HG03460 (cell line): Measurements from ENCODE around the gene PEAK3.

ENCODE experiments used
- ATAC-seq: cut with Tn5 transposase; IDR thresholded peaks from one replicate; pipeline ENCODE4 v1.9.1; 2021; ENCODE audit not compliant: unreplicated experiment

PEAK3 gene

DNA sequence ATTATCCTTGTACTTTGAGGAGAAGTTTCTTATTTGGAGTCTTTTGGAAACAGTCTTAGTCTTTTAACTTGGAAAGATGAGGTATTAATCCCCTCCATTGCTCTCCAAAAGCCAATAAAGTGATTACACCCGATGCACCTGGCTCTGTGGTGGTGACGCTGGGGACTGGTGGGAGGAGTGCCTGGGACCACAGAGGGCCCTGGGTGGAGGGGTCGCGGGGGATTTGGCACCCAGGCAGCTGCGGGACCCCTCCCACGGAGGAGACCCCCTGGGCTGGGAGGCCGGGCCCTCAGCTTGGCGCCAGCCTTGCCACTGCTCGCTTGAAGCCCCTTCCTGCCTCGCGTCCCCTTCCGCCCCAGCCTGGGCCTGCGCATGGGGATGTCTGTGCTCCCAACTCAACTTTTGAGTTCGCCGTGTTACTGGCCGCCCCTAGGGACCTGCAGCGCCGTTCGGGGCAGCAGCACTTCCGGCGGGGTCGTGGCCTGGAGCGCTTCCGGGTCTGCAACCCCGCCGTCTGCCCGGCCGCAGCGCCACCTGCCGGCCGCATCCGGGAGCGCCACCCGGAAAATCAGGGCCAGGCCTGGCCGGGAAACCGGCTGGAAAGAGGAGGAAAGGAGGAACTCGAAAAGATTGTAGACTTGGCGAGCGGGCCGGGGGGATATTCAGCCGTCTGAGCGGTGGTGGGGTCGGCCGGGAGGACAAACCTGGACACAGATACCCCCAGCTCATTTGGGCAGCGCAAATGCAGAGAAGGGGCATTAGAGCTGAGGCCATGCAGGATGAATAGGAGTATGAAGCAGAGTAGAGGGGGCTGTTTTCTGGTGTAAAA, 8.4 kb downstream of the PEAK3 start:
- ATAC-seq = peak; percentile 32

- no peak for ATAC-seq
Observed at GRCh38 chr19:2271234-2272103, 10.5 kb downstream of the PEAK3 start.

GRCh38 chr19:2270423-2271233, 11.3 kb downstream of the PEAK3 start:
- ATAC-seq = no peak

DNA sequence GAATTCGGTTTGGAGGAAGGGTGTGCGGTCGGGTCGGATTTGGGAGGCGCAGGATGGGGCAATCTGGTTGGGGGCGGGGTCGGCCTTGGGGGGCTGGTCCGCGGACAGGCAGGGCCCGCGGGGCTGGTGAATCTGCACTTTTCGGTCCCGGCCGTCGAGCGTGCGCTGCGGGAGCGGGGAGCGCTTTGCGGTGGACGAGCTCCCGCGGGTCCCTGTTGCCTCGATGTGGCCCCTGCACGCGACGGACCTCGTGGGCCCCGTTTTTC, 11.9 kb downstream of the PEAK3 start:
- no peak for ATAC-seq

DNA sequence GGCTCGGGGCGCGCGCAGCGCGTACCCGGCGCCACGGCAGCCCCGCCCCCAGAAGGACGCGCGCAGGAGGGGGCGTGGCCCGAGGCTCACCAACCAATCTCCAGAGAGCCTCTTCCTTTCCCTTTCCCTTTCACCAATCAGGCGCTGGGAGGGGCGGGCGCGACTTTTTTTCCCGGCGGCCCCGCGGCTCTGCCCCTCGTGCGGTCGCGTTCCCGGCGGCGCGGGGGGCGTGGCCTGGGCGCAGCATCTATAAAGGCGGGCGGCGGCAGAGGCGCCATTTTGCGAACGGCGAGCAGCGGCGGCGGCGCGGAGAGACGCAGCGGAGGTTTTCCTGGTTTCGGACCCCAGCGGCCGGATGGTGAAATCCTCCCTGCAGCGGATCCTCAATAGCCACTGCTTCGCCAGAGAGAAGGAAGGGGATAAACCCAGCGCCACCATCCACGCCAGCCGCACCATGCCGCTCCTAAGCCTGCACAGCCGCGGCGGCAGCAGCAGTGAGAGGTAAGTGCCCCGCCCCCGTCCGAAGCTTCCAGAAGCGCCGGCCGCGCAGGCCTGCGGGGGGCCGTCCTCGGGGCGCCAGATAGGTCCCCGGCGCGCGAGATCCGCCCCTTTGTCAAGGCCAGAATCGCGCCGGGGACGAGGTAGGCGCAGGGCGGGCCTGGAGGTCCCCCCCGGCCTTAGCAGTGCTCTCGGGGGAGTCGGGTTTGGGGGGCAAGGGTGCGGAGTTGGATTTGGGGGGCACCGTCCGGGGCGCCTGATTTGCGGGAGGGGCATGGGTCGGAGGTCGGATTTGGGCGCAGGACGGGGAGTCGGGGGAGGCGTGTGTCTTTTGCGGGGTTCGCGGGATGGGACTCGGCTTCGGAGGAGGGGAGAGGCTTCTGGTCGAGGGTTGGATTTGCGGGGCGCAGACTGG, 12.5 kb downstream of the PEAK3 start:
- ATAC-seq = peak; percentile 52

DNA sequence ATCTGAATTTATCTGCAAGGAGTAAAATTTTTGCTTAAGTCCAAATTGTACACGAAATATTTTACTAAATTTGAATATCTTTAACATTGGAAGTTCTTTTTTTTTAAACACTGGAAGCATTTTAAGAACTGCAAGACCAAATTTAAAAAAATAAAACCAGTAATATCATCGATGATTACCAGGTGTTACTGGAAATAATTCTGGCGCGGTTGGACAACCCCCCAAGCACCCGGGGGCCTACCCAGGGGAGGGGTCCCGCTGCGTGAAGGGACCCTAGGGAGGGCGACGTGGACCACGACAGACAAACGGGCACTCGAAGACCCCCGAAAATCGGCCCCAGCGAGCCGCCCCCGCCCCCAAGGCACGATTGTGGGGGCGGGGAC, 13.1 kb downstream of the PEAK3 start:
- no peak for ATAC-seq

GRCh38 chr19:2268480-2268830, 13.5 kb downstream of the PEAK3 start:
- ATAC-seq = no peak

GRCh38 chr19:2266183-2266993, 15.6 kb downstream of the PEAK3 start:
- ATAC-seq = no peak

GRCh38 chr19:2261438-2262172, 20.4 kb downstream of the PEAK3 start:
- no peak for ATAC-seq

DNA sequence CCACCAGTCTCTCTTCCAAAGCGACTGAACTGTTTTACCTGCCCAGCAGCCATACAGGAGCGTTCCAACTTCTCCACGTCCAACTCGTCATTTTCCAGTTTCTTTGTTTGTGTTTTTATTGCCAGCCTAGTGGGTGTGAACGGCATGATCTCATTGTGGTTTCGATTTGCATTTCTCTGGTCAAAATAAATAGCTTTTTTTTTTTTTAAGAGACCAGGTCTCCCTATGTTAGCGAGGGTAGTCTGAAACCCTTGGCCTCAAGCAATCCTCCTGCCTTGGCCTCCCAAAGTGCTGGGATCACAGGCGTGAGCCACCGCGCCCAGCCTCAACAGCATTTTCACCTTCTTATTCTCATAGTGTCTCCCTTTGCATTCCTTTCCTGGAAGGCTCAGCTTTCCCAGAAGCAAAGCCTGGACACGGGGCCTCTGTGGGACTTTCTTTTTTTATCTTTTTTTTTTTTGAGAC, 21.6 kb downstream of the PEAK3 start:
- ATAC-seq = no peak

- ATAC-seq = no peak
Observed at GRCh38 chr19:2259336-2259735, 22.6 kb downstream of the PEAK3 start.

- ATAC-seq = no peak
Observed at GRCh38 chr19:2255982-2256685, 25.8 kb downstream of the PEAK3 start, which contains the start of gene JSRP1. JSRP1 (minus strand) TSS chr19:2256417; CDS start chr19:2255314, 1,103 bp downstream.

DNA sequence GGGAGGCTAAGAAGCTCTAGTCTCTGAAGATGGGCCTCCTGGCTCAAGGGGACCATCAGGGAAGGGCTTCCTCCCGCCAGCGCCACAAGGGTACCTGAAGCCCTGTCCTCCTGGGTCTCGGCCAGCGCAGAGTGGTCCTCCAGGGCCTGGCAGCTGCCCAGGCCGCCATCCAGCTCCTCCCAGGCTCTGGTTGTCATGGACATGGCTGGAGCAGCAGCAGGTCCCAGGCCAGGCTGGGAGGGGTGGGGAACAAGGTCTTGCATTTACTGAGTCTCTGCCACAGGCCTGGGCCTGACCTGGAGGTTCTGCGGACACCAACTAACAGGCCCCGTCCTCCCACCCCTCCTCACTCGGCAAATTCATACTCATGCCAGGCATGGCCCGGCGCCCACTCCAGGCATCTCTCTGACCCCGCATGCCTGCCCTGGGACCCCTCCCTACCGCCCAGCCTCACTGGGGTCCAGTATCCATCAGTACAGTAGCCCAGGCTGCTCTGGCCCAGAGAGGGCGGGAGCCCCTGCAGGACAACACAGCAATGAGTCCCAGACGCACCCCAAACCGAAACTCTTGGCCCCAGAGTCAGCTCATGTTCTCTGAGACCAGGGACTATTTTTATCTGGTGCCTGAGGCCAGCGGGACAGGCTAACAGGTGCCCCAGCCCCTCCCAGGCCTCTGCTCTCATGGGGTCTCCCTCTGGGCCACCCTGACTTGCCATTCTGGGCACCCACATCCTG, 26.7 kb downstream of the PEAK3 start:
- no peak for ATAC-seq

DNA sequence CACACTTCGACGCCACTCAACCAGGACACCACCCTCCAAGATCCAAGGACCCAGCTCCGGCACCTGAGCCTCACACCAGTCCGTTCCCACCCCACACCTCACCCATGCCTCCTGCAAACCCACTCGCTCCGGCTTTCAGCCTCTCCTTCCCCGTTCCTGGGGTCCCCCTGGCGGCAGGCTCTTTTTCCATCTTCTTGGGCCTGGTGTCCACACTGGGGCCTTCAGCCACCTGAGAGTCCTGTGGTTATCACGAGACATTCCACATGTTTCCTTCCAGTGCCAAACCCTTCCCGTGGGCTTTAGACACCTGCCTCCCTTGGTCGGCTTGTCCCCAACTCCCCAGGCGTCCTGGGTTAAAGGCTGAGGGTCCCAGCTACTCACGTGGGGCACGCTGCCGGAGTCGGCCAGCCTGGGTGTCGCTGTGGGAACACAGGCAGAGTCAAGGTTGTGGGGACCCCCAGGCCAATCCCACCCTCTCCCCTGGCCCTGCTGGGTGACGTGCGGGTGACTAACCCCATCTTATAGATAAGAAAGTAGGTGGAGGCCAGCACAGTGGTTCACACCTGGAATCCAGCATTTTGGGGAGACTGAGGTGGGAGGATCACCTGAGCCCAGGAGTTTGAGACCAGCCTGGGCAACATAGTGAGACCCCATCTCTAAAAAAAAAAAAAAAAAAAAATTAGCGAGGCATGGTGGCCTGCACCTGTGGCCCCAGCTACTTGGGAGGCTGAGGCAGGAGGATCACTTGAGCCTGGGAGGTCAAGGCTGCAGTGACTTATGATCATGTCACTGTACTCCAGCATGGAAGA, 27.7 kb downstream of the PEAK3 start:
- no peak for ATAC-seq

DNA sequence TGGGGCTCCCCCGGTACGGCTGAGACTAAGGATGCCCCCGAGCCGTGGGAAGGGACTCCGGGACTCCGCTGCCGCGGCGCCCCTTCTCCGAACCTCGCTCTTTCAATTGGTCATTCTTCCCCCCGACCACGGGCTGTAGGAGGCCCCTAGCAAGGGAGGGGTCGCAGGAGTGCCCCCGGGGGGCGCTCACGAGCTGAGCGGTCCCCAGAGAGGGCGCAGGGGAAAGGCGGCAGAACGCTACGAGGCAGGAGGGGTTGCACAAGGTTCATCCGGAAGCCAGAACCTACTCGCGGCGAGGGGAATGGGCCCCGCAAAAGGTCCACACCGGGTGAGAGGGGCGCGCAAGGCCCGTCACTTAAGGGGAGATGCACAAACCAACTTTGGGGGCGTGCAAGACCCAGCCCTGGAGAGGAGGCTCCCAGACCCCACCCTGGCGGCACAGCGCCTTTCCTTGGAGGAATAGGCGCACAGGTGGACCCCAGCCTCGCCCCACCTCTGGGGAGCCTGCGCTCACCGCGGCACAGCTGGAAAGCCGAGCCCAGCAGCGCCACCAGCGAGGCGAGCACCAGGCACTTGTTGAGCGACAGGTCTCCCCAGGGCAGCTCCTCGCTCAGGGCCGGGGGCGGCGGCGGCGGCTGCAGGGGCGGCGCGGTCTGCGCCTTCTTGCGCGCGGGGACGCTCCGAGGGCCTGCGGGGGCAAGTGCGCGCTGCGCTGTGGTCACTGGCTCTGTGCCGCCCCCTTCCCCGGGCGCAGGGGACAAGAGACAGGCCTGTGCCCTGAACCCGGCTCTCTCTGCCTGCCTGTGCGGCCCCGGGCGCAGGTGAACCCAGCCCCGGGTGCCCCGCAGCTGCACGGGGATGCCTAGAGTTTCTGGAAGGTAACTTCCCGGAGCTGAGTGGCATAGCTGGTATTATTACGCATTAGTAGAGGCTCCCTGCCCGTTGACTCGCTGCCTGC, 28.6 kb downstream of the PEAK3 start:
- no peak for ATAC-seq

GRCh38 chr19:2252797-2253105, 29.2 kb downstream of the PEAK3 start:
- no peak for ATAC-seq
